Naive thymus-derived CD8-positive, alpha-beta T cell (primary cell): ENCODE results near the gene FCMR. TPM values are rescaled to one million over a fixed set of nuclear protein-coding genes. Genes with fewer than 3 reads are reported as not detected.

Source experiments
- ATAC-seq, 2 donors: fragments of 150-1000 bp; cut with Tn5 transposase in 1 of 2; sonication (Bioruptor Pico), chemical (Tn5 transposase) in 1 of 2; 1 replicate in 1 of 2; 2 replicates in 1 of 2; pipeline ENCODE4 v1.10.0; 2021; ENCODE audit warnings: mild to moderate bottlenecking in 2 of 2, moderate library complexity in 2 of 2
- POLR2A ChIA-PET: fragments of 350-600 bp; sonication (Branson Sonifier 250); formaldehyde crosslinking; loops from one replicate; lab custom pipeline; 2021; ENCODE audit warnings: antibody characterized with exemption; lab: Charles Lee
- DNase-seq, 10 donors: peaks; one replicate each; pipeline versions ENCODE4 v3.0.0 to v3.0.0-alpha.2; 2020 to 2022
- H3K27ac Mint-ChIP-seq, 10 donors: one replicate each; pipeline ENCODE4 v1.8.0; 2020 to 2022; ENCODE audit warnings: mild to moderate bottlenecking in 10 of 10, mixed read lengths in 10 of 10, moderate library complexity in 4 of 10, inconsistent platforms in 1 of 10
- H3K27me3 Mint-ChIP-seq, 5 donors: one replicate each; pipeline ENCODE4 v1.8.0; 2021 to 2022; ENCODE audit warnings: mixed read lengths in 5 of 5
- H3K36me3 Mint-ChIP-seq, 3 donors: one replicate each; pipeline ENCODE4 v1.8.0; 2020 to 2022; ENCODE audit warnings: mixed read lengths in 3 of 3, mild to moderate bottlenecking in 2 of 3, inconsistent platforms in 1 of 3
- H3K4me1 Mint-ChIP-seq, 4 donors: one replicate each; pipeline ENCODE4 v1.8.0; 2021 to 2022; ENCODE audit warnings: mixed read lengths in 4 of 4
- H3K4me3 Mint-ChIP-seq, 10 donors: one replicate each; pipeline ENCODE4 v1.8.0; 2020 to 2022; ENCODE audit warnings: mild to moderate bottlenecking in 10 of 10, mixed read lengths in 10 of 10, moderate library complexity in 6 of 10, inconsistent platforms in 1 of 10
- H3K9me3 Mint-ChIP-seq, 9 donors: one replicate each; pipeline ENCODE4 v1.8.0; 2020 to 2022; ENCODE audit warnings: mixed read lengths in 9 of 9, mild to moderate bottlenecking in 3 of 9, inconsistent platforms in 1 of 9, moderate library complexity in 1 of 9
- polyA plus RNA-seq, 3 donors: library from polyadenylated mRNA; unstranded; fragments of 300-500 nt; fragmentation: Illumina TruSeq; gene quantifications; one replicate each; pipeline ENCODE4 v1.2.3, GENCODE V29; 2021
- total RNA-seq, 8 experiments: library from RNA in 2 of 8; stranded (reverse) in 2 of 8; gene quantifications; one replicate each; pipeline ENCODE4 v1.2.3 and lab custom pipeline; 2021 to 2026

FCMR gene, protein sequence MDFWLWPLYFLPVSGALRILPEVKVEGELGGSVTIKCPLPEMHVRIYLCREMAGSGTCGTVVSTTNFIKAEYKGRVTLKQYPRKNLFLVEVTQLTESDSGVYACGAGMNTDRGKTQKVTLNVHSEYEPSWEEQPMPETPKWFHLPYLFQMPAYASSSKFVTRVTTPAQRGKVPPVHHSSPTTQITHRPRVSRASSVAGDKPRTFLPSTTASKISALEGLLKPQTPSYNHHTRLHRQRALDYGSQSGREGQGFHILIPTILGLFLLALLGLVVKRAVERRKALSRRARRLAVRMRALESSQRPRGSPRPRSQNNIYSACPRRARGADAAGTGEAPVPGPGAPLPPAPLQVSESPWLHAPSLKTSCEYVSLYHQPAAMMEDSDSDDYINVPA
- total RNA-seq (100 to 1,000 TPM; 742 to 747 TPM), polyA plus RNA-seq (100 to 1,000 TPM; 536 to 869 (median 596) TPM), total RNA-seq (lab: John Stamatoyannopoulos, UW) (14.6 to 294 (median 206) reads per million in 6 experiments)

GRCh38 chr1:206921772-206922265 is at the start of gene FCMR:
FCMR (minus strand) TSS chr1:206921941; CDS start chr1:206921854, 87 bp downstream.
- ATAC-seq: peak; percentile 41 to 52
- Mint-ChIP-seq H3K9me3 (no peaks in the 10 kb centered on the region), H3K4me3 (no peak within 1 kb of the TSS), H3K4me1 (peaks cover 18 to 34% (median 24%) of the 10 kb centered on the region in 4 donors), H3K36me3 (peaks cover 38 to 39% (median 38%) of the 10 kb centered on the region in 3 donors), H3K27ac (no peak within 1 kb of the TSS), H3K27me3 (no peaks in the 10 kb centered on the region)
- peak in 8 of 10 donors; percentile 47 to 84 (median 61) for DNase-seq
- POLR2A ChIA-PET: interaction anchor here (0.5 to 13.0 kb wide), 31 partner anchors 7 to 1314 kb away, joined by 3 to 562 read pairs (median 4); partner anchors contain the start of genes CD55, EIF2D, IKBKE and IL24

DNA sequence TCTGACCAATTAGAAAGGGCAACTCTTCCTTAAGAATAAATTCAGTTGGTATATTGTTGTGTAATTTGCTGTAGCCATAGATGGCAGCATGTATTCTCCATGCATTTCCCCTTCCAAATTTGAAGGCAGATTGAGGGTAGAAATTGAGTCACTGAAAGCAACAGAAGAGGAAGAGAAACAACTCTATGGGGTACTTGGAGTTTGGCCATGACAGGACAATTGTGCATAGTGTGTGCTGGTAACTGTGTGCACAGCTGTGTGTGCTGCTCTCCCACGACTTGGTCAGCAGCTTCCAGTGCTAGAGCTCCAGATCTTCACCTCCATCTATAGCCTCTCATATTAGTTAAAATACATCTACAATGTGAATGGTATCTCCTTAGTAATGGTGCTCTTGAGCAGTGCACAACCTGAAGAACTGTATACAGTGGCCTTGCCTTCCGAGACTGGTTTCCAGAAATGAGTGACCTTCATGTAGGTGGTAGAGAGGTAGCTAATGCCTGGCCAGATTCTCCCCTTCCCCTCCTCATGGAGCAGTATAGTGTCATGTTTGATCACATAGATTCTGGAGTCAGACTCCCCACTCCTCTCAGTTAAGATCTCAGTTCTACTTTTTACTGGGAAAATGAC is 49.4 kb upstream of the FCMR start:
- no peak for DNase-seq
- H3K27me3 Mint-ChIP-seq: peaks cover 0 to 8% (median 4%) of the 10 kb centered on the region in 5 donors
- POLR2A ChIA-PET: no interaction called here
- H3K4me1 Mint-ChIP-seq: peaks cover 9 to 21% (median 17%) of the 10 kb centered on the region in 4 donors
- H3K27ac Mint-ChIP-seq: no peak overlapping the region
- H3K9me3 Mint-ChIP-seq: no peaks in the 10 kb centered on the region
- no peak overlapping the region for H3K4me3 Mint-ChIP-seq
- no peaks in the 10 kb centered on the region for H3K36me3 Mint-ChIP-seq
- no peak for ATAC-seq

DNA sequence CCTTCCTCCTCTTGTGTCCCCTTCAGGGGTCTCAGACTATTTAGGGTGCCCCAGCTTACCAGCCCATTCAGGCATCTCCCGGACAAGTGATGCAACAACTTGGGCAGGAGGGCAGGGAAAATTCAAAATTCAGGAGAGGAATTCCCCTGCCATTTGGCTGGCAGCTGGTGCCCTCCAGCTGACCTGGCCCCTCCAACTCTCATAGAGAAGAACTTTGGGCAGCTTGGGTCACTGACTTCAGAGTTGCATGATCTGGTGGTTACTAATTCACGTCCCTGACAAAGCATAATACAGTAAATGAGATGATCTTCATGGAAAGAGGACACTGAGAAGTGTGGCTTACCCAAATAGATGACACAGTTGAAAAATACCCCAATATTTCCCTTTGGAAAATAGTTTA is 48.7 kb upstream of the FCMR start, which contains the start of gene FCAMR:
Gene FCAMR, minus strand, starts transcription at position 15 of the 400 bp plus-strand sequence. CDS start 335 bp downstream, outside the sequence.
- Mint-ChIP-seq H3K4me1 (peaks cover 11 to 21% (median 17%) of the 10 kb centered on the region in 4 donors), H3K4me3 (no peak within 1 kb of the TSS), H3K36me3 (no peaks in the 10 kb centered on the region), H3K27ac (peak within 1 kb of the TSS in 3 of 10 donors; percentile 3 to 66 (median 51)), H3K27me3 (peaks cover 0 to 8% (median 4%) of the 10 kb centered on the region in 5 donors), H3K9me3 (no peaks in the 10 kb centered on the region)
- POLR2A ChIA-PET: no interaction called here
- DNase-seq (no peak), ATAC-seq (no peak)

GRCh38 chr1:206969090-206969489 is 47.3 kb upstream of the FCMR start:
- POLR2A ChIA-PET: no interaction called here
- no peaks in the 10 kb centered on the region for H3K9me3 Mint-ChIP-seq
- no peak for DNase-seq
- no peak for ATAC-seq
- H3K27ac Mint-ChIP-seq: peak overlapping the region in 1 of 10 donors; percentile 19
- peaks cover 11 to 21% (median 17%) of the 10 kb centered on the region in 4 donors for H3K4me1 Mint-ChIP-seq
- peaks cover 0 to 8% (median 4%) of the 10 kb centered on the region in 5 donors for H3K27me3 Mint-ChIP-seq
- no peaks in the 10 kb centered on the region for H3K36me3 Mint-ChIP-seq
- no peak overlapping the region for H3K4me3 Mint-ChIP-seq

- POLR2A ChIA-PET: interaction anchor here (0.7 to 0.9 kb wide), 4 partner anchors 9 to 57 kb away, joined by 3 to 4 read pairs (median 3); no protein-coding TSS in a partner anchor
- DNase-seq: no peak
- Mint-ChIP-seq H3K9me3 (no peaks in the 10 kb centered on the region), H3K4me1 (peaks cover 20 to 31% (median 28%) of the 10 kb centered on the region in 4 donors), H3K27ac (peak overlapping the region in 8 of 10 donors; percentile 0 to 87 (median 56)), H3K36me3 (no peaks in the 10 kb centered on the region), H3K4me3 (peak overlapping the region in 9 of 10 donors; percentile 2 to 72 (median 59)), H3K27me3 (peaks cover 0 to 8% (median 4%) of the 10 kb centered on the region in 5 donors)
- ATAC-seq: peak in 1 of 2 donors; percentile 23
Measured at GRCh38 chr1:206967096-206967849, 45.5 kb upstream of the FCMR start.

- H3K27ac Mint-ChIP-seq: no peak overlapping the region
Measured at GRCh38 chr1:206965781-206966180, 44.0 kb upstream of the FCMR start.

DNA sequence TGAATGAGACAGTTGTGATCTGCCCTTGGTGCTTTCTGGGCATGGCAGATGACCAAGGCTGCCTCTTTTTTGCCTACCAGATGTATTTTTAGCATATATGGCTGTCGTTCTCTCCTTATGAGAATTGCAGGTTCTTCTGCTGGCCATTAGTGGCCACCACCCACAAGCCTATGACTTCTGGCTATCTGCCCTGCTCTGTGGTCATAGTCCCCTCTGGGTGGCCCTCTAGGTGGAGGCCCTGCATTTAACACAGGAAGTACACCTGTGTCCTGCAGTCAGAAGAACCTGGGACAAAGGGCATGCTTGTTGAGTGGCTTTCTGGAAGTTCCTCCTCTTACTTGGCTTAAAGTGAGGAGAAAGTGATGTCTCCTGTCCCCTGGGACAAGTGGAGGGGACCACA is 42.0 kb upstream of the FCMR start:
- Mint-ChIP-seq H3K36me3 (no peaks in the 10 kb centered on the region), H3K4me3 (no peak overlapping the region), H3K4me1 (peaks cover 22 to 35% (median 33%) of the 10 kb centered on the region in 4 donors), H3K27ac (peak overlapping the region in 1 of 10 donors; percentile 48), H3K9me3 (no peaks in the 10 kb centered on the region), H3K27me3 (peaks cover 0 to 2% (median 0%) of the 10 kb centered on the region in 5 donors)
- ATAC-seq (no peak), DNase-seq (no peak)
- POLR2A ChIA-PET: no interaction called here

More at GRCh38 chr1:206965781-206966180, 44.0 kb upstream of the FCMR start:
- DNase-seq: no peak
- POLR2A ChIA-PET: interaction anchor here (0.6 kb wide), 1 partner anchor 21 kb away, joined by 3 read pairs; no protein-coding TSS in a partner anchor
- no peak for ATAC-seq
- H3K4me3 Mint-ChIP-seq: peak overlapping the region in 1 of 10 donors; percentile 77
- H3K36me3 Mint-ChIP-seq: no peaks in the 10 kb centered on the region
- no peaks in the 10 kb centered on the region for H3K9me3 Mint-ChIP-seq
- H3K27me3 Mint-ChIP-seq: peaks cover 0 to 8% (median 4%) of the 10 kb centered on the region in 5 donors
- H3K4me1 Mint-ChIP-seq: peaks cover 22 to 35% (median 33%) of the 10 kb centered on the region in 4 donors

DNA sequence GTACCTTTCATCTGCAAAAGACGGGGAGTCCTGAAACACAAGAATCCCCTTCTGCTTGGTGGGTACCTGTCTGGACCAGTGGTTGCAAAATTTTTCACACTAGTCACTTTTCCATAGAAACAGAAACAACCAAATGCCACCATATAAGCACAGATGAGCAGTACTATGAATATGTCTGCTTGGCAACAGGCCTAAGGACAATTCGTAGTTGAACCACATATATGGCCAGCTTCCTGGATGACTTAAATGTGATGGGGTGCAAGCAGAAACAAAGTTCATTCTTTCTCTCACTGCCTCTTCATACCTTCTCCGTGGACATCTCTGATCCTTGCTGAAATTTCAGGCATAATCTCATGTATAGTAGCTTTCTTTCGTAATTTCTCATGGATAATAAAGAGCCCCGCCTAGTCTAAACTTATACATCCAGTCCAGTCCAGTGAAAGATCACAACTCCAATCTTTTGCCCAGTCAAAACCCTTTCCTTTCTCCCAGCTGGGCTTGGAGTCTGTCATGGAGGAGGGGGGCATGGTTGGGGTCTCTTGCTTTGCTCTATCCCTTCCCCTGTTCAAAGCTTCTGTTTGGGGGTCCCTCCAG is 41.5 kb upstream of the FCMR start:
- no peak for DNase-seq
- Mint-ChIP-seq H3K4me1 (peaks cover 20 to 33% (median 30%) of the 10 kb centered on the region in 4 donors), H3K36me3 (no peaks in the 10 kb centered on the region), H3K27me3 (no peaks in the 10 kb centered on the region), H3K27ac (peak overlapping the region in 2 of 10 donors; percentile 9 to 18), H3K4me3 (peak overlapping the region in 1 of 10 donors; percentile 1), H3K9me3 (no peaks in the 10 kb centered on the region)
- no peak for ATAC-seq
- POLR2A ChIA-PET: interaction anchor here (1.0 kb wide), 1 partner anchor 41 kb away, joined by 3 read pairs; the partner anchor contains the start of gene FCMR

DNA sequence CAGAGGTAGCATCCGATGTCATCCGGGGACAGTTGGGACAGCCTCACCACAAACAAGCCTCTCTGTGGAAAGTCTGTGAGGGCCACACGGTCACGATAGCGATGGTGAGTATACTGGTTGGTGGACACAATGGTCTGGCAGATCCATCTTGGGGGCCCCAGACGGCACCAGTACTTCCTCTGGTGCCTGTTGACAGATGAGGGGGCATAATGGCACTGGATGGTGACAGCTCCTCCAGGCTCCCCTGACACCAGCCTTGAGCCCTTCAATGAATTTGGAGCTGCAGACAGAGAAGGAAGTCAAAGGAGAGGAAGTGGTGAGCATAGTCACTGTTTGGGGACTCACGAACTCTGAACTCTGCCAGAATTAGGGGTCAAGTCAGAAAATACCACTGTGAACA is 40.5 kb upstream of the FCMR start:
- Mint-ChIP-seq H3K36me3 (no peaks in the 10 kb centered on the region), H3K4me1 (peaks cover 13 to 25% (median 21%) of the 10 kb centered on the region in 4 donors), H3K27ac (peak overlapping the region in 1 of 10 donors; percentile 21), H3K4me3 (no peak overlapping the region), H3K9me3 (no peaks in the 10 kb centered on the region), H3K27me3 (no peaks in the 10 kb centered on the region)
- POLR2A ChIA-PET: interaction anchor here (1.0 to 1.2 kb wide), 3 partner anchors 10 to 61 kb away, joined by 3 read pairs; partner anchors contain the start of gene FCMR
- DNase-seq (peak in 1 of 10 donors; percentile 8), ATAC-seq (peak; percentile 42 to 49)

DNA sequence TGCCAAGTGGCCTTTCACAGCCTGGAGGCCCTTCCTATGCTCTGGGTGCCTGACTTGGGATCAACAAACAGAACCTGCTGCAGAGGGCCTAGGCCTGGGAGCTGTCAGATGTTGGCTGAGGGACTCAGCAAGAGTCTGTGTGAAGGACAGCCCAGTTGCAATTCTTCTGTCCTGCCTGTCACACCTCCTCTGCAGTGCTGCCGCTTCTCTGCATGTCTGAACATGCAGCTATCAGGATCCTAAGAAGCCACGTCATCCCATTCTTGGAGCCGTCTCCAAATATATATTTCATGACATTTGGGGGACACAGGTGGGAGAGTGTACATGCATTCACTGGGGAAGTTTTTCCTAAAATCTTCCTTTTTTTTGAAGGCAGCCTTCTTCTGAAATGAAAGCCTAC is 39.9 kb upstream of the FCMR start:
- Mint-ChIP-seq H3K4me1 (peaks cover 13 to 19% (median 15%) of the 10 kb centered on the region in 4 donors), H3K36me3 (no peaks in the 10 kb centered on the region), H3K27ac (peak overlapping the region in 1 of 10 donors; percentile 11), H3K27me3 (no peaks in the 10 kb centered on the region), H3K4me3 (no peak overlapping the region), H3K9me3 (no peaks in the 10 kb centered on the region)
- no peak for ATAC-seq
- DNase-seq: no peak
- POLR2A ChIA-PET: interaction anchor here (1.0 to 1.2 kb wide), 2 partner anchors 10 to 60 kb away, joined by 3 read pairs; no protein-coding TSS in a partner anchor

GRCh38 chr1:206960676-206961386 is 39.1 kb upstream of the FCMR start:
- no peaks in the 10 kb centered on the region for H3K36me3 Mint-ChIP-seq
- no peak overlapping the region for H3K4me3 Mint-ChIP-seq
- DNase-seq (no peak), ATAC-seq (no peak)
- POLR2A ChIA-PET: no interaction called here
- no peaks in the 10 kb centered on the region for H3K9me3 Mint-ChIP-seq
- H3K27ac Mint-ChIP-seq: peak overlapping the region in 1 of 10 donors; percentile 2
- no peaks in the 10 kb centered on the region for H3K27me3 Mint-ChIP-seq
- H3K4me1 Mint-ChIP-seq: peaks cover 12 to 19% (median 14%) of the 10 kb centered on the region in 4 donors
